T-helper 1 cell treated with Interleukin-12 subunit alpha and Interleukin-12 subunit beta and Interleukin-4 antibody, amounts not matched to agents 30 μg/mL and 1 μg/mL, for 36 hours (primary cell): ENCODE results near the gene NACC2.
"Not testable (repeated sequence)": the region's sequence is repeated elsewhere in the genome, so short reads cannot be mapped to it uniquely, and the experiment has no call there.

Experiments
- H3K27ac Mint-ChIP-seq: one replicate; pipeline ENCODE4 v1.8.0; 2021; ENCODE audit warnings: mild to moderate bottlenecking, mixed read lengths
- H3K27me3 Mint-ChIP-seq: one replicate; pipeline ENCODE4 v1.8.0; 2021; ENCODE audit warnings: low read depth, mixed read lengths
- H3K36me3 Mint-ChIP-seq: one replicate; pipeline ENCODE4 v1.8.0; 2021; ENCODE audit warnings: low read depth, mixed read lengths
- H3K4me1 Mint-ChIP-seq: one replicate; pipeline ENCODE4 v1.8.0; 2021; ENCODE audit warnings: low read depth, mixed read lengths
- H3K4me3 Mint-ChIP-seq: one replicate; pipeline ENCODE4 v1.8.0; 2021; ENCODE audit warnings: mild to moderate bottlenecking, moderate library complexity, mixed read lengths
- H3K9me3 Mint-ChIP-seq: one replicate; pipeline ENCODE4 v1.8.0; 2021; ENCODE audit warnings: mixed read lengths

NACC2 gene

GRCh38 chr9:135966916-135967260 lies 128.2 kb downstream of the NACC2 start:
- Mint-ChIP-seq H3K27me3 (peaks cover 15% of the 10 kb centered on the region), H3K4me1 (peaks cover 11% of the 10 kb centered on the region)
- H3K9me3 Mint-ChIP-seq, H3K27ac Mint-ChIP-seq, H3K4me3 Mint-ChIP-seq, H3K36me3 Mint-ChIP-seq: not testable (repeated sequence)

GRCh38 chr9:135965124-135965756 lies 129.8 kb downstream of the NACC2 start:
- peaks cover 15% of the 10 kb centered on the region for H3K27me3 Mint-ChIP-seq
- H3K36me3 Mint-ChIP-seq: no peaks in the 10 kb centered on the region
- H3K4me3 Mint-ChIP-seq: no peak overlapping the region
- no peaks in the 10 kb centered on the region for H3K9me3 Mint-ChIP-seq
- no peak overlapping the region for H3K27ac Mint-ChIP-seq
- H3K4me1 Mint-ChIP-seq: peaks cover 13% of the 10 kb centered on the region

GRCh38 chr9:135963938-135964337 lies 131.2 kb downstream of the NACC2 start:
- H3K4me1 Mint-ChIP-seq: peaks cover 21% of the 10 kb centered on the region
- H3K9me3 Mint-ChIP-seq: no peaks in the 10 kb centered on the region
- H3K27ac Mint-ChIP-seq: no peak overlapping the region
- peaks cover 15% of the 10 kb centered on the region for H3K27me3 Mint-ChIP-seq
- no peak overlapping the region for H3K4me3 Mint-ChIP-seq
- no peaks in the 10 kb centered on the region for H3K36me3 Mint-ChIP-seq

GRCh38 chr9:135963338-135963737 lies 131.8 kb downstream of the NACC2 start:
- H3K36me3 Mint-ChIP-seq: no peaks in the 10 kb centered on the region
- no peak overlapping the region for H3K27ac Mint-ChIP-seq
- peaks cover 21% of the 10 kb centered on the region for H3K4me1 Mint-ChIP-seq

GRCh38 chr9:135962696-135963307 lies 132.3 kb downstream of the NACC2 start:
- Mint-ChIP-seq H3K9me3 (no peaks in the 10 kb centered on the region), H3K27ac (no peak overlapping the region), H3K36me3 (no peaks in the 10 kb centered on the region), H3K27me3 (peaks cover 13% of the 10 kb centered on the region), H3K4me3 (no peak overlapping the region), H3K4me1 (peaks cover 22% of the 10 kb centered on the region)

More at GRCh38 chr9:135963338-135963737, 131.8 kb downstream of the NACC2 start:
- no peak overlapping the region for H3K4me3 Mint-ChIP-seq
- no peaks in the 10 kb centered on the region for H3K9me3 Mint-ChIP-seq
- H3K27me3 Mint-ChIP-seq: peaks cover 15% of the 10 kb centered on the region

- H3K4me1 Mint-ChIP-seq: peaks cover 17% of the 10 kb centered on the region
- H3K27ac Mint-ChIP-seq: peak overlapping the region; percentile 61
- peaks cover 9% of the 10 kb centered on the region for H3K27me3 Mint-ChIP-seq
- H3K4me3 Mint-ChIP-seq: peak overlapping the region; percentile 59
- no peaks in the 10 kb centered on the region for H3K9me3 Mint-ChIP-seq
- no peaks in the 10 kb centered on the region for H3K36me3 Mint-ChIP-seq
These were observed 133.0 kb downstream of the NACC2 start for GRCh38 chr9:135961811-135962695.

GRCh38 chr9:135961277-135961715 lies 133.8 kb downstream of the NACC2 start, which contains the start of gene UBAC1:
Gene UBAC1 (minus strand): TSS chr9:135961373. CDS start chr9:135961162, 211 bp downstream.
- peaks cover 17% of the 10 kb centered on the region for H3K4me1 Mint-ChIP-seq
- H3K27me3 Mint-ChIP-seq: peaks cover 9% of the 10 kb centered on the region
- no peaks in the 10 kb centered on the region for H3K9me3 Mint-ChIP-seq
- H3K27ac Mint-ChIP-seq: peak within 1 kb of the TSS; percentile 81
- H3K36me3 Mint-ChIP-seq: no peaks in the 10 kb centered on the region
- H3K4me3 Mint-ChIP-seq: peak within 1 kb of the TSS; percentile 83

GRCh38 chr9:135960411-135961276 lies 134.4 kb downstream of the NACC2 start:
- H3K36me3 Mint-ChIP-seq: no peaks in the 10 kb centered on the region
- H3K4me3 Mint-ChIP-seq: peak overlapping the region; percentile 83
- H3K4me1 Mint-ChIP-seq: peaks cover 17% of the 10 kb centered on the region
- no peaks in the 10 kb centered on the region for H3K9me3 Mint-ChIP-seq
- H3K27me3 Mint-ChIP-seq: peaks cover 9% of the 10 kb centered on the region
- peak overlapping the region; percentile 81 for H3K27ac Mint-ChIP-seq

- peaks cover 3% of the 10 kb centered on the region for H3K36me3 Mint-ChIP-seq
- peak overlapping the region; percentile 81 for H3K27ac Mint-ChIP-seq
- H3K9me3 Mint-ChIP-seq: no peaks in the 10 kb centered on the region
- peak overlapping the region; percentile 83 for H3K4me3 Mint-ChIP-seq
- H3K27me3 Mint-ChIP-seq: peaks cover 9% of the 10 kb centered on the region
- peaks cover 19% of the 10 kb centered on the region for H3K4me1 Mint-ChIP-seq
These were observed 135.3 kb downstream of the NACC2 start for GRCh38 chr9:135959814-135960213.

GRCh38 chr9:135958485-135958884 lies 136.6 kb downstream of the NACC2 start:
- Mint-ChIP-seq H3K4me1 (peaks cover 19% of the 10 kb centered on the region), H3K27ac (no peak overlapping the region), H3K36me3 (peaks cover 7% of the 10 kb centered on the region), H3K27me3 (peaks cover 9% of the 10 kb centered on the region), H3K4me3 (no peak overlapping the region), H3K9me3 (no peaks in the 10 kb centered on the region)

GRCh38 chr9:135957431-135957830 lies 137.7 kb downstream of the NACC2 start:
- H3K36me3 Mint-ChIP-seq: peaks cover 11% of the 10 kb centered on the region
- H3K9me3 Mint-ChIP-seq: no peaks in the 10 kb centered on the region
- no peak overlapping the region for H3K27ac Mint-ChIP-seq
- H3K4me1 Mint-ChIP-seq: peaks cover 17% of the 10 kb centered on the region
- no peak overlapping the region for H3K4me3 Mint-ChIP-seq
- peaks cover 4% of the 10 kb centered on the region for H3K27me3 Mint-ChIP-seq

GRCh38 chr9:135956802-135957174 lies 138.3 kb downstream of the NACC2 start:
- H3K9me3 Mint-ChIP-seq: no peaks in the 10 kb centered on the region
- no peaks in the 10 kb centered on the region for H3K27me3 Mint-ChIP-seq
- H3K27ac Mint-ChIP-seq: no peak overlapping the region
- H3K4me1 Mint-ChIP-seq: peaks cover 14% of the 10 kb centered on the region
- H3K4me3 Mint-ChIP-seq: no peak overlapping the region
- peaks cover 14% of the 10 kb centered on the region for H3K36me3 Mint-ChIP-seq
